IgD-negative memory B cell (primary cell): ENCODE measurements around the gene CHODL. TPM values are rescaled to one million over a fixed set of nuclear protein-coding genes. Genes with fewer than 3 reads are reported as not detected.

Source experiments
- H3K27ac Mint-ChIP-seq, 3 donors: one replicate each; pipeline ENCODE4 v1.8.0; 2020 to 2022; ENCODE audit warnings: mild to moderate bottlenecking in 3 of 3, mixed read lengths in 3 of 3, moderate library complexity in 1 of 3
- H3K27me3 Mint-ChIP-seq: one replicate; pipeline ENCODE4 v1.8.0; 2021; ENCODE audit warnings: mixed read lengths
- H3K36me3 Mint-ChIP-seq: one replicate; pipeline ENCODE4 v1.8.0; 2020; ENCODE audit warnings: mild to moderate bottlenecking, mixed read lengths
- H3K4me1 Mint-ChIP-seq, 3 donors: one replicate each; pipeline ENCODE4 v1.8.0; 2020 to 2022; ENCODE audit warnings: mixed read lengths in 3 of 3, mild to moderate bottlenecking in 1 of 3
- H3K4me3 Mint-ChIP-seq, 4 donors: one replicate each; pipeline ENCODE4 v1.8.0; 2020 to 2022; ENCODE audit warnings: mild to moderate bottlenecking in 4 of 4, mixed read lengths in 4 of 4, moderate library complexity in 3 of 4
- H3K9me3 Mint-ChIP-seq, 3 donors: one replicate each; pipeline ENCODE4 v1.8.0; 2020 to 2021; ENCODE audit warnings: mixed read lengths in 3 of 3, mild to moderate bottlenecking in 1 of 3
- polyA plus RNA-seq: library from polyadenylated mRNA; unstranded; fragments of 300-500 nt; fragmentation: Illumina TruSeq; gene quantifications from one replicate; pipeline ENCODE4 v1.2.3, GENCODE V29; 2021

Gene CHODL
- polyA plus RNA-seq, 1 donor from 2014 or later: 0.21 TPM

- Mint-ChIP-seq H3K27me3 (no peaks in the 10 kb centered on the region), H3K27ac (no peak overlapping the region), H3K4me3 (no peak overlapping the region), H3K9me3 (no peaks in the 10 kb centered on the region), H3K4me1 (no peaks in the 10 kb centered on the region), H3K36me3 (peaks cover 1% of the 10 kb centered on the region)
These were observed 21.3 kb downstream of the CHODL start for GRCh38 chr21:18265944-18266343.

- Mint-ChIP-seq H3K4me1 (no peaks in the 10 kb centered on the region), H3K27me3 (no peaks in the 10 kb centered on the region), H3K4me3 (no peak overlapping the region)
These were observed 22.9 kb downstream of the CHODL start for GRCh38 chr21:18267496-18267895.

GRCh38 chr21:18268906-18269305, 24.3 kb downstream of the CHODL start:
- peaks cover 1% of the 10 kb centered on the region for H3K36me3 Mint-ChIP-seq
- H3K4me1 Mint-ChIP-seq: no peaks in the 10 kb centered on the region
- no peak overlapping the region for H3K4me3 Mint-ChIP-seq
- no peaks in the 10 kb centered on the region for H3K9me3 Mint-ChIP-seq
- no peak overlapping the region for H3K27ac Mint-ChIP-seq
- H3K27me3 Mint-ChIP-seq: no peaks in the 10 kb centered on the region

More at GRCh38 chr21:18267496-18267895, 22.9 kb downstream of the CHODL start:
- no peak overlapping the region for H3K27ac Mint-ChIP-seq
- peaks cover 1% of the 10 kb centered on the region for H3K36me3 Mint-ChIP-seq
- H3K9me3 Mint-ChIP-seq: no peaks in the 10 kb centered on the region

GRCh38 chr21:18269856-18270255, 25.2 kb downstream of the CHODL start:
- H3K27me3 Mint-ChIP-seq: no peaks in the 10 kb centered on the region
- H3K36me3 Mint-ChIP-seq: no peaks in the 10 kb centered on the region
- no peak overlapping the region for H3K4me3 Mint-ChIP-seq
- H3K27ac Mint-ChIP-seq: no peak overlapping the region
- H3K4me1 Mint-ChIP-seq: no peaks in the 10 kb centered on the region
- no peaks in the 10 kb centered on the region for H3K9me3 Mint-ChIP-seq

- Mint-ChIP-seq H3K27ac (no peak overlapping the region), H3K36me3 (no peaks in the 10 kb centered on the region), H3K9me3 (no peaks in the 10 kb centered on the region), H3K4me1 (no peaks in the 10 kb centered on the region), H3K27me3 (no peaks in the 10 kb centered on the region), H3K4me3 (no peak overlapping the region)
These were observed 28.8 kb downstream of the CHODL start for GRCh38 chr21:18273400-18273799.

- H3K36me3 Mint-ChIP-seq: no peaks in the 10 kb centered on the region
- H3K4me3 Mint-ChIP-seq: no peak overlapping the region
- no peaks in the 10 kb centered on the region for H3K4me1 Mint-ChIP-seq
- H3K27ac Mint-ChIP-seq: no peak overlapping the region
- no peaks in the 10 kb centered on the region for H3K27me3 Mint-ChIP-seq
- H3K9me3 Mint-ChIP-seq: no peaks in the 10 kb centered on the region
These were observed 29.7 kb downstream of the CHODL start for GRCh38 chr21:18274370-18274769.

GRCh38 chr21:18275781-18276180, 31.1 kb downstream of the CHODL start:
- Mint-ChIP-seq H3K27ac (no peak overlapping the region), H3K4me1 (no peaks in the 10 kb centered on the region), H3K36me3 (no peaks in the 10 kb centered on the region), H3K9me3 (no peaks in the 10 kb centered on the region), H3K27me3 (no peaks in the 10 kb centered on the region), H3K4me3 (no peak overlapping the region)

- Mint-ChIP-seq H3K27ac (no peak overlapping the region), H3K36me3 (no peaks in the 10 kb centered on the region), H3K27me3 (no peaks in the 10 kb centered on the region), H3K4me3 (no peak overlapping the region), H3K4me1 (peaks cover 0 to 1% (median 0%) of the 10 kb centered on the region in 3 donors), H3K9me3 (peaks cover 0 to 8% (median 0%) of the 10 kb centered on the region in 3 donors)
These were observed 40.7 kb downstream of the CHODL start for GRCh38 chr21:18285379-18285778.

GRCh38 chr21:18289876-18290275, 45.2 kb downstream of the CHODL start:
- Mint-ChIP-seq H3K4me1 (peaks cover 0 to 1% (median 0%) of the 10 kb centered on the region in 3 donors), H3K36me3 (no peaks in the 10 kb centered on the region), H3K27me3 (no peaks in the 10 kb centered on the region), H3K4me3 (no peak overlapping the region), H3K27ac (no peak overlapping the region), H3K9me3 (peaks cover 0 to 8% (median 0%) of the 10 kb centered on the region in 3 donors)

GRCh38 chr21:18294100-18294499, 49.5 kb downstream of the CHODL start:
- Mint-ChIP-seq H3K4me3 (no peak overlapping the region), H3K9me3 (no peaks in the 10 kb centered on the region), H3K27ac (no peak overlapping the region), H3K4me1 (no peaks in the 10 kb centered on the region), H3K36me3 (no peaks in the 10 kb centered on the region), H3K27me3 (no peaks in the 10 kb centered on the region)

- no peak overlapping the region for H3K4me3 Mint-ChIP-seq
- H3K27ac Mint-ChIP-seq: no peak overlapping the region
- no peaks in the 10 kb centered on the region for H3K27me3 Mint-ChIP-seq
- H3K4me1 Mint-ChIP-seq: peaks cover 0 to 4% (median 0%) of the 10 kb centered on the region in 3 donors
- H3K9me3 Mint-ChIP-seq: no peaks in the 10 kb centered on the region
- H3K36me3 Mint-ChIP-seq: no peaks in the 10 kb centered on the region
These were observed 53.6 kb downstream of the CHODL start for GRCh38 chr21:18298228-18298627.

Other genes starting within 250 kb of the CHODL start
- not detected for gene TMPRSS15, start 159.0 kb downstream of the CHODL start, polyA plus RNA-seq